ENCODE measurements around the gene TTC17. TPM values are rescaled to one million over a fixed set of nuclear protein-coding genes. Genes with fewer than 3 reads are reported as not detected.

The TTC17 gene
- total and polyA plus RNA-seq, 4 donors, result 18.9 to 88.6 (median 43.5) TPM

DNA sequence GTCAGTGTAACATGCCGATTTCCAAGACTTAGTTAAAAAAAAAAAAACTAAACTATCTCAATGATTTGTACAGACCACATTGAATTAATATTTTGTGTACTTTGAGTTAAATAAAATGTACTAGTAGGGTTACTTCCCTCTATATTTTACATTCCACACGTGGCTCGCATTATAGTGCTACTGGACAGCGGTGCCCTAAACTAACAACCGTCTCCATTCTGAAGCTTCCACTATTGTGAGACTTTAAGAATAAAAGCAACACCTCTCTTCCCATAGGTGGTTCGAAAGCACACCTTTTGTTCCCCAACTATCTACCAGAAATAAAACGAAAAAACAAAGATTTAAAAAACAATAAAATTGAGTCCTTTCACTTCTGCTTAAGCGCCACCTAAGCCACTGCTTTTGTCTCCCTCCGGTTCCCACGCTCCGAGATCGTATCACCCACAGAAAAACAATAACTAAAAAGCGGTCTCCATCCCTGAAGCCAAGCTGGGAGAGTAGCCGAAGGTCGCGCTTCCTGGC, 380 bp upstream of the TTC17 start (continued):
- TF ChIP-seq HNF4G (IDR thresholded peaks at IDR 0.05), result no peak
- TF ChIP-seq, protein P1, sequence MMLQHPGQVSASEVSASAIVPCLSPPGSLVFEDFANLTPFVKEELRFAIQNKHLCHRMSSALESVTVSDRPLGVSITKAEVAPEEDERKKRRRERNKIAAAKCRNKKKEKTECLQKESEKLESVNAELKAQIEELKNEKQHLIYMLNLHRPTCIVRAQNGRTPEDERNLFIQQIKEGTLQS (IDR thresholded peaks at IDR 0.05), result no peak

DNA sequence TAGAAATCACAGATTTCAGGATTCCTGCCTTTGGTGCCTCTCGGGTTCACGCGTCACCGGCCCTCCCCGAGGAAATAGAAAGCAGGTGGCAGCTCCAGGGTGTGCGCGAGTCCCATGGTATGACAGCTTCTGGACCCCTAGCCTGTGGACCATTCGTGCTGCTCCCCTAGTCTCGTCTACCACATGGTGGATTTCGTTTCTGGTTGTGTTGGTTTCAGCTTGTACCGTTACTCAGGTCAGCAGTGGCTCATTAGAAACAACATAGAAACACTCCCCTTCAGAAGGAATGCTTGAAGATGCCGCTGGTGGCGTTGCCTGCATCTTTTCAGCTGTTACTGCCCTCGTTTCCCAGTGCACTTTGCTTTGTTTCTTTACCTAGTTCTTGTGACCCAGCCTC, 700 bp downstream of the TTC17 start:
- H3K27me3 ChIP-seq (ENCODE audit: control insufficient read depth in 4 of 4, insufficient read depth in 4 of 4, low read length in 3 of 4), result no peaks in the 10 kb centered on the region
- H3K4me3 ChIP-seq (ENCODE audit: low read depth in 1 of 3, low read length in 3 of 3), result peak overlapping the region; percentile 61 to 96 (median 80)
- peaks cover 0 to 5% (median 0%) of the 10 kb centered on the region in 4 donors for H3K36me3 ChIP-seq (ENCODE audit: control insufficient read depth in 4 of 4, insufficient read depth in 3 of 4, low read depth in 1 of 4, low read length in 3 of 4)
- TF ChIP-seq FOXA2 (IDR thresholded peaks at IDR 0.05), result no peak
- no peak for TF ChIP-seq RAD21 (IDR thresholded peaks at IDR 0.05)
- TF ChIP-seq, protein P1 (IDR thresholded peaks at IDR 0.05), result no peak
- TF ChIP-seq FOXA1 (IDR thresholded peaks at IDR 0.05), result no peak
- TF ChIP-seq, protein P2, sequence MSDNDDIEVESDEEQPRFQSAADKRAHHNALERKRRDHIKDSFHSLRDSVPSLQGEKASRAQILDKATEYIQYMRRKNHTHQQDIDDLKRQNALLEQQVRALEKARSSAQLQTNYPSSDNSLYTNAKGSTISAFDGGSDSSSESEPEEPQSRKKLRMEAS (IDR thresholded peaks at IDR 0.05), result no peak
- no peak for TF ChIP-seq HNF4A (conservative IDR thresholded peaks at IDR 0.05)
- no peak for TF ChIP-seq HNF4G (IDR thresholded peaks at IDR 0.05)
- TF ChIP-seq, protein P3, sequence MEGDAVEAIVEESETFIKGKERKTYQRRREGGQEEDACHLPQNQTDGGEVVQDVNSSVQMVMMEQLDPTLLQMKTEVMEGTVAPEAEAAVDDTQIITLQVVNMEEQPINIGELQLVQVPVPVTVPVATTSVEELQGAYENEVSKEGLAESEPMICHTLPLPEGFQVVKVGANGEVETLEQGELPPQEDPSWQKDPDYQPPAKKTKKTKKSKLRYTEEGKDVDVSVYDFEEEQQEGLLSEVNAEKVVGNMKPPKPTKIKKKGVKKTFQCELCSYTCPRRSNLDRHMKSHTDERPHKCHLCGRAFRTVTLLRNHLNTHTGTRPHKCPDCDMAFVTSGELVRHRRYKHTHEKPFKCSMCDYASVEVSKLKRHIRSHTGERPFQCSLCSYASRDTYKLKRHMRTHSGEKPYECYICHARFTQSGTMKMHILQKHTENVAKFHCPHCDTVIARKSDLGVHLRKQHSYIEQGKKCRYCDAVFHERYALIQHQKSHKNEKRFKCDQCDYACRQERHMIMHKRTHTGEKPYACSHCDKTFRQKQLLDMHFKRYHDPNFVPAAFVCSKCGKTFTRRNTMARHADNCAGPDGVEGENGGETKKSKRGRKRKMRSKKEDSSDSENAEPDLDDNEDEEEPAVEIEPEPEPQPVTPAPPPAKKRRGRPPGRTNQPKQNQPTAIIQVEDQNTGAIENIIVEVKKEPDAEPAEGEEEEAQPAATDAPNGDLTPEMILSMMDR (IDR thresholded peaks at IDR 0.05; ENCODE audit: low read depth, low read length, missing input control), result no peak
- no peak for TF ChIP-seq YY1 (IDR thresholded peaks at IDR 0.05)
- TF ChIP-seq TAF1 (conservative IDR thresholded peaks at IDR 0.05), result no peak
- TF ChIP-seq SP1 (IDR thresholded peaks at IDR 0.05), result no peak
- H3K9ac ChIP-seq (ENCODE audit: low read depth in 1 of 2, low read length in 2 of 2), result peak overlapping the region; percentile 79 to 83
- WGBS, result under 1% methylated on average over 14 of the region's 14 CpGs
- H3K9me3 ChIP-seq (ENCODE audit: control insufficient read depth in 4 of 4, low read length in 3 of 4), result no peaks in the 10 kb centered on the region
- H3K27ac ChIP-seq (ENCODE audit: low read depth in 1 of 2, low read length in 2 of 2), result peak overlapping the region; percentile 84 to 87
- no peak for DNase-seq (ENCODE audit: low spot score)
- peaks cover 8 to 25% (median 18%) of the 10 kb centered on the region in 4 donors for H3K4me1 ChIP-seq (ENCODE audit: control insufficient read depth in 4 of 4, insufficient read depth in 4 of 4, low read length in 3 of 4)

DNA sequence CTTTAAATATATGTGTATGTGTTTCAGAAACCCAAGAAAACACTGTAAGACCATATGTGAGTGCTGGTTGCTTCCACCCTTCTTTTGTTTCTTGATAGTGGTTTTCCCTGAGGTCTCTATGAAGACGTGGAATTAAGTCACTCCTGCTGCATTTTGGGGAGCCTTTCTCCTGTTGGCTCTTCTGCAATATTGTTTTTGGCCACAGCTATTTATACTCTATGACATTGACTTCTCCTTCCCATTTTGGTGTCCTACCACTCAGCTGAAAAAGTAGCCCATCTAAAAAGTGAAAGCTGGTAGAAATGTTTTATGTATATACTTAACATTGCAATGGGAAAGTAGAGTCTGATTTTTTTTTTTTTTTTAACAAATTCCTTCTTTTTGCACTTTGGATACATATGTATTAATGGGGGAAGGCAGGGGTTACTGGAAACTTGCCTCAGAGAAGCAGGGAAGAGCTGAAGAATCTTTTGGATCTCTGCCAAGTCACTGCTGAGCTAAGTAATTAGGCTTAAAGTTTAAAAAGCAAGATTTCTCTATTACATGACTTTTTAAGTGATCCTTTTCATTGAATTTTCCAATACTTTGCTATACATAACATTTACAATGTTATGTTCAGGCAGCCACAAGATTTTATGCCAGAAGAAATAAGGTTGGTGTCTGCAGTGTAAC, 1.8 kb downstream of the TTC17 start:
- H3K9me3 ChIP-seq (ENCODE audit: control insufficient read depth in 4 of 4, low read length in 3 of 4), result no peaks in the 10 kb centered on the region
- no peak overlapping the region for H3K4me3 ChIP-seq (ENCODE audit: low read depth in 1 of 3, low read length in 3 of 3)
- TF ChIP-seq NR2F2 (IDR thresholded peaks at IDR 0.05) (no peak), RXRA (IDR thresholded peaks at IDR 0.05) (no peak), JUND (IDR thresholded peaks at IDR 0.05) (no peak), FOXA2 (IDR thresholded peaks at IDR 0.05) (no peak), TAF1 (conservative IDR thresholded peaks at IDR 0.05) (no peak), SP1 (IDR thresholded peaks at IDR 0.05) (no peak), GABPA (IDR thresholded peaks at IDR 0.05 in 1 of 2, conservative IDR thresholded peaks at IDR 0.05 in 1 of 2) (no peak), HNF4A (conservative IDR thresholded peaks at IDR 0.05) (no peak), RAD21 (IDR thresholded peaks at IDR 0.05) (no peak), YY1 (IDR thresholded peaks at IDR 0.05) (no peak), HNF4G (IDR thresholded peaks at IDR 0.05) (no peak), FOXA1 (IDR thresholded peaks at IDR 0.05) (no peak), EGR1 (IDR thresholded peaks at IDR 0.05; ENCODE audit: low read depth in 2 of 2) (no peak)
- TF ChIP-seq, protein P4, sequence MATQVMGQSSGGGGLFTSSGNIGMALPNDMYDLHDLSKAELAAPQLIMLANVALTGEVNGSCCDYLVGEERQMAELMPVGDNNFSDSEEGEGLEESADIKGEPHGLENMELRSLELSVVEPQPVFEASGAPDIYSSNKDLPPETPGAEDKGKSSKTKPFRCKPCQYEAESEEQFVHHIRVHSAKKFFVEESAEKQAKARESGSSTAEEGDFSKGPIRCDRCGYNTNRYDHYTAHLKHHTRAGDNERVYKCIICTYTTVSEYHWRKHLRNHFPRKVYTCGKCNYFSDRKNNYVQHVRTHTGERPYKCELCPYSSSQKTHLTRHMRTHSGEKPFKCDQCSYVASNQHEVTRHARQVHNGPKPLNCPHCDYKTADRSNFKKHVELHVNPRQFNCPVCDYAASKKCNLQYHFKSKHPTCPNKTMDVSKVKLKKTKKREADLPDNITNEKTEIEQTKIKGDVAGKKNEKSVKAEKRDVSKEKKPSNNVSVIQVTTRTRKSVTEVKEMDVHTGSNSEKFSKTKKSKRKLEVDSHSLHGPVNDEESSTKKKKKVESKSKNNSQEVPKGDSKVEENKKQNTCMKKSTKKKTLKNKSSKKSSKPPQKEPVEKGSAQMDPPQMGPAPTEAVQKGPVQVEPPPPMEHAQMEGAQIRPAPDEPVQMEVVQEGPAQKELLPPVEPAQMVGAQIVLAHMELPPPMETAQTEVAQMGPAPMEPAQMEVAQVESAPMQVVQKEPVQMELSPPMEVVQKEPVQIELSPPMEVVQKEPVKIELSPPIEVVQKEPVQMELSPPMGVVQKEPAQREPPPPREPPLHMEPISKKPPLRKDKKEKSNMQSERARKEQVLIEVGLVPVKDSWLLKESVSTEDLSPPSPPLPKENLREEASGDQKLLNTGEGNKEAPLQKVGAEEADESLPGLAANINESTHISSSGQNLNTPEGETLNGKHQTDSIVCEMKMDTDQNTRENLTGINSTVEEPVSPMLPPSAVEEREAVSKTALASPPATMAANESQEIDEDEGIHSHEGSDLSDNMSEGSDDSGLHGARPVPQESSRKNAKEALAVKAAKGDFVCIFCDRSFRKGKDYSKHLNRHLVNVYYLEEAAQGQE (IDR thresholded peaks at IDR 0.05), result no peak
- TF ChIP-seq, protein P2 (IDR thresholded peaks at IDR 0.05), result no peak
- TF ChIP-seq, protein P3 (IDR thresholded peaks at IDR 0.05; ENCODE audit: low read depth, low read length, missing input control), result no peak
- TF ChIP-seq, protein P1 (IDR thresholded peaks at IDR 0.05), result no peak
- peaks cover 8 to 25% (median 18%) of the 10 kb centered on the region in 4 donors for H3K4me1 ChIP-seq (ENCODE audit: control insufficient read depth in 4 of 4, insufficient read depth in 4 of 4, low read length in 3 of 4)
- DNase-seq (ENCODE audit: low spot score), result no peak
- peaks cover 0 to 5% (median 0%) of the 10 kb centered on the region in 4 donors for H3K36me3 ChIP-seq (ENCODE audit: control insufficient read depth in 4 of 4, insufficient read depth in 3 of 4, low read depth in 1 of 4, low read length in 3 of 4)
- no peak overlapping the region for H3K27ac ChIP-seq (ENCODE audit: low read depth in 1 of 2, low read length in 2 of 2)
- H3K9ac ChIP-seq (ENCODE audit: low read depth in 1 of 2, low read length in 2 of 2), result no peak overlapping the region
- H3K27me3 ChIP-seq (ENCODE audit: control insufficient read depth in 4 of 4, insufficient read depth in 4 of 4, low read length in 3 of 4), result no peaks in the 10 kb centered on the region
- 55% methylated on average over 1 of the region's 1 CpG for WGBS

Data from liver (tissue), 9 donors.